ENCODE measurements around the gene GRN.
"Not testable (repeated sequence)": the region's sequence is repeated elsewhere in the genome, so short reads cannot be mapped to it uniquely, and the experiment has no call there.

GRN gene

DNA sequence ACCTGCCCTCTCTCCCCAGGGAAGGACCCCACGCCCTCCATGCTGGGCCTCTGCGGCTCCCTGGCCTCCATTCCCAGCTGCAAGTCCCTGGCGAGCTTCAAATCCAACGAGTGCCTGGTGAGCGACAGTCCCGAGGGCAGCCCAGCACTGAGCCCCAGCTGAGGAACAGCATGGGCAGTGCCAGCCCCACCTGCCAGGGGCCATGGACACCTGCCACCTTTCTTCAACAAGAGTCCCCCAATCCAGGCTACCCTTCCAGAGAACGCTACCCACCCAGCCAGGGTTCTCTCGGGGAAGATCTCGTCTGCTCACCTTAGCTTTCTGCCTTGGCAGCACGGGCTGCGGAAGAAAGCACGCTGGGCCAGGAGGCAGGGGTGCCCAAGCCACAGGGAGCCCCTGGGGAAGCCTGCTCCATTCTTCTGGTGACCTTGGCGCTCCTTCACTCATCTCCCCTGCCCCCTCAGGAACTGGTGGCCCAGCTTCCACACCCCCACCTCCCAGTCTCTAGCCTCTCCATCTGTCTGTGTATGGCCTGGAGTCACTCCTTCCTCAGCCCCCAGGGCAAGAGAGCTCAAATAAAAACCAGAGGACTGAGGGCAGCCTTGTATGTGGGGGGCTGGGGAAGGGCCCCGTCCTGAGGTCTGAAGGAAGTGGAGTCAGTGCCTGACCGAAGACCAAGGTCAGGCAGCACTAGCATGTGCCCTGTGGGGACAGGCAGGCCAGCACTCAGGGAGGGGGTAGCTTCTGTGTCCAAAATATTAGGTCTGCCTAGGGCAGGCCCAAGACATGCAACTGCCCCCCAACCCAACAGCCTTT, 26.8 kb upstream of the GRN start:
- Histone ChIP-seq H3K4me3 (no peak overlapping the region), H3K27ac (no peak overlapping the region)

DNA sequence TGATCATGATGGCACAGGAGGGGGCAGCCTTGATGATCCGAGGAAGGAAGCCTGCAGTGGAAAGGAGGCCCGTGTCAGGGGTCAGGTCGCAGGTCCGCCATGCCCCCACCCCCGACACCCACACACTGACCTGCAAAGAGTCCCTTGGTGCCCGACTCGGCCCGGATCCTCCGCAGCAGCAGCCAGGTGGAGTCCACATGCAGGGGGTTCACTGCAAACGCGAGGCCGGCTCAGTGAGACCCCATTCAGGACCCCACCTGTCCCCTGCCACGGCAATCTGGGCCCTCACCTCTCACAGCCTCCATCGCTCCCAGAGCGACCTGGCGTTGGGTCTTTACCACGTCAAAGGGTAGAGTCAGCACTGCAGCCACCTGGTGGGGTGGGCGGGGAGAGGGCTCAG, 25.0 kb upstream of the GRN start:
- no peak overlapping the region for H3K4me3 ChIP-seq
- no peak overlapping the region for H3K27ac ChIP-seq

DNA sequence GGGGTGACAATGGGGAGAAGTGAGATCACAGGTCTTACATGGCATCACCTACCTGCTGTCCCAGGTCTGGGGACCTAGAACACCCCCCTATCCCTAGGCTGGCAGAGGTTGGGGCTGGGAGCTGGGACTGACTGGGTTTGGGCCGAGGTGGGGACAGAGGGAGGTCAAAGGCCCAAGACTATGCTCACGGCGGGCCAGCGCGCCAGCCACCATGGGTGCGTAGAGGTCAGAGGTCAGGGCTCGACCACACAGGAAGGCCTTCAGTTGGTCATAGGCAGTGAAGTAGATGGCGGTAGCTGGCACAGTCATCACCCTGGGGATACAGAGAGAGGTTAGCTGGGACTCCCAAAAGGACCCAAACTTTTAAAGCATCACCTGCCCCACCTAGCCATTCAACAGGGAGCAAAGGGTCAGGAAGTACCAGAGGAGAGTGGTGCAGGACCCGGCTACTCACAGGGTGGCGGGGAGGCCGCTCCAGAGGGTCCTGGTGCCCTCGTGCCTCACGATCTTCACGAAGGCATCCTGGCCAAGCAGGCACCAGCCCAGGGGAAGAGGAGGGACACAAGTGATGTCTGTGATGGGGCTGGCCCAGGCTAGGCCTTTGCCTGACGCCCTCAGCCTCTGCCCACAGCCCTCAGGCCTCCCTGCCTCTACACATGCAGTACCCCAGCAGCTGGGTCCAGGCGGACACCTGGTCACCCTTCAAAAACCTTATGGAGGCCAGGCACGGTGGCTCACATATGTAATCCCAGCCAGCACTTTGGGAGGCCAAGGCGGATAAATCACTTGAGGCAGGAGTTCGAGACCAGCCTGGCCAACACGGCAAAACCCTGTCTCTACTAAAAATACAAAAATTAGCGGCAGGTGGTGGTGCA, 23.6 kb upstream of the GRN start:
- no peak overlapping the region for H3K4me3 ChIP-seq
- H3K27ac ChIP-seq = no peak overlapping the region

DNA sequence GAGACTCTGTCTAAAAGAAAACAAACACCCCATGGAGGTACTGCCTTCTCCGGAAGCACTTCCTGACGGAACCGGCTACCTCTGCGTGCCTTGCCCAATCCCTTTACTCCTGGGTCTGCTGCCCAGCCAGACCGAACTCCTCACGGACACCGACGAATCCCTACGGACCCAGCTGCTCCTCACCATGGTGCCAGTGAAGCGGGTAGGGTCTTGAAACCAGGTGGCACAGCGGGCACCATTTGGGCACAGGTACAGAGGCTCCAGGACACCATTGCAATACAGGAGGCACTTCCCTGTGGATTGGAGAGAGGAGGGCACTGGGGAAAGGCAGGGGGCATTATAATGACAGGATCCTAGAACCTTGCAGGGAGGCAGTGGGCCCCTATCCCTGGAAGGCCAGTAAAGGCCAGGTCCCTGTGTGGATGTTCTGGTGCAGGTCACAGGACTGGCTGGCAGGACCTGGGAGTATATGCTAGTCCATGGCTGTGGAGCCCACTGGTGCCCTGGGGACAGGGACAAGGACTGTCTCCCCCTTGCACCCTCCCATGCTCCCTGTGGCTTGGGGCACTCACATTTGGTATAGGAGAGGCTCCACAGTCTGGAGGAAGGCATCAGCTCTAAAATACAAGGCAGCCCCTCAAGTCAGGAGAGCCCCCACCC, 22.7 kb upstream of the GRN start:
- Histone ChIP-seq H3K27ac (no peak overlapping the region), H3K4me3 (no peak overlapping the region)

DNA sequence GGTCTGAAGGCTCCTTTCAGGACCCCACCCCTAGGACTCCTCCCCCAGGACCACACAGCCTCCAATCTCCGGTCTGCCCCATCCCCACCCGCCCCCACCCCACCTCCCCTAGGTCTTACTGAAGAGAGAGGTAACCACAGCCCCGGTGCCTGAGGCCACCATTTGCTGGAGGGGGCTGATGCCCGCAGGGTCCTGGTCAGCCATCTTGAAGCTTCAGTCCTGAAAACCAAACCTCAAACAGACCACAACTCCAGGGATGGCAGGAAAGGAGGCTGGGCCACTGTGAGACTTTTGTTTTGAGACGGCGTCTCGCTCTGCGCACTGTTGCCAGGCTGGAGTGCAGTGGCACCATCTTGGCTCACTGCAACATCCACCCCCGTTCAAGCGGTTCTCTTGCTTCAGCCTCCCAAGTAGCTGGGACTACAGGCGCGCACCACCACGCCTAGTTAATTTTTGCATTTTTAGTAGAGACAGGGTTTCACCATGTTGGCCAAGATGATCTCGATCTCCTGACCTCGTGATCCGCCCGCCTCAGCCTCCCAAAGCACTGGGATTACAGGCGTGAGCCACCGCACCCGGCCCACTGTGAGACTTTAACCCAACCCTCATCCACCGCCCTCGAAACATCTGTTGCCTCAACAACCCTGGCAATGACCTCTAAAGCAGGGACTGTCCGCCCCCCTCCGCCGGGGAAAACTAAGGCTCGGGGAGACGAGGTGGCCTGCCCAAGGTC, 21.6 kb upstream of the GRN start:
- Histone ChIP-seq H3K4me3 (peak overlapping the region; percentile 89 to 97 (median 92)), H3K27ac (peak overlapping the region in 19 of 21 experiments; percentile 62 to 96 (median 89))

DNA sequence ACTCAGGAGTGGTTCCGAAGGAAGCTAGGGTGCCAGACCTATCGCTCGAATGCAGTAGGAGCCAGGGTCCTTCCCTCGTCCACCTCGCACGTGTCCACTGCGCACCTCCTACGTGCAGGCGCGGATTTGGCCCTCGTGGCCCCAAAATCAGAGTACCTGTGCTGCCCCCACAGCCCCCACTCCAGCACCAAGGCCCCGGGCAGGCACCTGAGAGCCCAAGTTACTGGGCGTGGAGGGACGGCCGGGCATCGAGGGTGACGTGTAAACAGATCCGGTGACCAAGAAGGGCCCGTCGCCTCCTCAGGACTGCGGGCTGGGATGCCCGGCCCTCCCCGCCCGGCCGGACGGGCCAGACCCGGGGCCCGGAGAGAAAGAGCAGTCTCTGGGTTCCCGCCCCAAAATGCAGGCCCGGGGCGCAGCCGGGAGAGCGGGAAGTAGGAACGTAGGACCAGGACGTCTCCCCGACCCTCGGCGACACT, 21.0 kb upstream of the GRN start:
- Histone ChIP-seq H3K4me3 (peak overlapping the region; percentile 89 to 97 (median 92)), H3K27ac (peak overlapping the region; percentile 62 to 96 (median 89))

DNA sequence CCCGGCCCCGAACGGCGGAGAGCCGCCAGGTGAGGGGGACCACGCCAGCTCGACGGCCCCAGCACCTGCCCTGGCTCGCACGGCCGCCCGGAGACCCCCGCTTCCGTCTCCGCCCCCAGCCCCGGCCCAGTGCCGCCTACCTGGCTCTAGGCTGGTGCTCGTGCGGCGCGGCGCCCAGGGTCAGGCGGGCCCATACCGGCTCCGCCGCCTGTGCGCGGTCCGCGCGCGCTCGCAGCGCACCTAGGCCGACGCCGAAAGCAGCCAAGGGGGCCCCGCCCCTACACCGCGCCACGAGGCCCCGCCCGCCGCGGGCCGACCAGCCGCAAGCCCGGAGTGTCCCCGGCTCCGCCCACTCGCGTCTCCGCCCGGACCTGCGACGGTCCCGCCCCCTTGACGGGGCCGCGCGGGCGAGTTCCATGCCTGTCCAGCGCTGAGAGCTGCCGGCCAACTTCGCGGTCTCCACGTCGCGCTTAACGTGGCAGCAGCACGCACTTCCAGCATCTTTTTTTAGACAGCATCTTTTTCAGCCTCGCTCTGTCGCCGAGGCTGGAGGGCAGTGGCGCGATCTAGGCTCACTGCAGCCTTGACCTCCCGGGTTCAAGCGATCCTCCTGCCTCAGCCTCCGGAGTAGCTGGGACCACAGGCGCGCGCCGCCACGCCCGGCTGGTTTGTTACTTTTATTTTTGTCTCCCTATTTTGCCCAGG, 20.4 kb upstream of the GRN start, which contains the start of gene SLC25A39:
TSS of gene SLC25A39 (minus strand) at position 253 of the 705 bp plus-strand sequence. CDS start 1,261 bp downstream, outside the sequence.
- peak within 1 kb of the TSS; percentile 71 to 96 (median 89) for H3K27ac ChIP-seq
- H3K4me3 ChIP-seq = peak within 1 kb of the TSS; percentile 89 to 97 (median 92)

DNA sequence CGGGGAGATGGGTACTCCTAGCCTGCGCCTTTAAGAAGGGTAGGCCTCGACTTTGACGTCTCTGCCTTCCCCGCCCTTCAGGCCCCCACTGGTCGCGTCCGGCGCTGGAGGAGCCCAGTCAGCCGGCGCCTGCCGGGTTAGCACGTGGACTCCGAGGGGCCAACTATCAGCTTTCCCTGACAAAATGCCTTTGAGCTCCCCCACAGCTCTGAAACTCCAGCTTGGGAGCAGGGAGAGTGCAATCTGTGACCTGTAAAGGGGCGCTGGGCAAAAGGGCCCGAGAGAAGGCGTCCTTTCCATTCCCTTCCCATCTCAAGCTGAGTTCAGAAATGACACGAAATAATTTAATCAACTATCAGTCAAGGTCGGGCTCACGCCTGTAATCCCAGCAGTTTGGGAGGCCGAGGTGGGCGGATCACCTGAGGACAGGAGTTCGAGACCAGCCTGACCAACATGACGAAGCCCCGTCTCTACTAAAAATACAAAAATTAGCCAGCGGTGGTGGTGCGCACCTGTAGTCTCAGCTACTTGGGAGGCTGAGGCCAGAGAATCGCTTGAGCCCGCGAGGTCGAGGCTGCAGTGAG, 18.1 kb upstream of the GRN start:
- H3K4me3 ChIP-seq = peak overlapping the region in 6 of 7 experiments; percentile 89 to 97 (median 92)
- peak overlapping the region in 12 of 21 experiments; percentile 84 to 93 (median 88) for H3K27ac ChIP-seq

DNA sequence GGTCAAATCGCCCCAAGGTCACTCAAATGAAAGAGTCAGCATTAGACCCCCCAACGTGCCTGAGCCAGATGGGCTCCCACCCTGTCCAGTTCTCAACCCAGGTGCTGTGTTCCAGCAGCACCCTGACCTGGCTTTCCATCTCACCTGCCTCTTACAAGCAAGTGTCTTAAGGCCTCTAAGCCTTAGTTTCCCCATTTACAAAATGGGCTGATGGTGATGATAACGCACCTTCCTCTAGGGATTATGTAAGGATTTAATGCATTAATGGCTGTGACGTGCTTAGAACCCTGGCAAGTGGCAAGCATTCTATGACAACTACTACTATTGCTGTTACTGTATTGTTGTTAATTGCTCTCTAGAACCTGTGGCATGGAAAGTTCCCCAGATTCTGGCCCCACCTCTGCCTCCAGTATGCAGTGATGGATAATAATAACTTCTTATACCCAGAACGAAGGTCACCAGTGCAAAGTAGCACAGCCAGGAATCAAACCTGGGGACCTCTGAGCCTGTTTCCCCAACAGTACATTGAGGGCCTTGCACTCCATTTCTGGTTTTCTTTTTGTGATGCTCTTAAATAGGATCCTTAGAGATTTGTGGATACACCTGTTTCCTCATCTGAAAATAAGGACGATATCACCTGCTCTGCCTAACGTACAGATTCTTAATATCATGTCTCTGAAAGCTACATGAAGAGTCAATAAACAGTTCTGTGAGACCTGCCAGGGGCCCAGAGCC, 17.2 kb upstream of the GRN start:
- Histone ChIP-seq H3K4me3 (no peak overlapping the region), H3K27ac (no peak overlapping the region)

DNA sequence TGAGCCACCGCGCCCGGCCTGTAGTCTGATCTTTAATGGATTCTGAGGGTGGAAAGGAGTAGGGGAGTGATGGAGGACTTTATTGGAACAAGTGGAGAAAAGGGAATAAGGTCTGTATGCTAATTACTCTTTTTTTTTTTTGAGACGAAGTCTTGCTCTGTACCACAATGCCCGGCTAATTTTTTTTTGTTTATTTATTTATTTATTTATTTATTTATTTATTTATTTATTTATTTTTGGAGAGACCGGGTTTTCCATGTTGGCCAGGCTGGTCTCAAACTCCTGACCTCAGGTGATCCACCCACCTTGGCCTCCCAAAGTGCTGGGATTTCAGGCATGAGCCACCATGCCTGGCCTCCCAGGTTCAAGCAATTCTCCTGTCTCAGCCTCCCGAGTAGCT, 15.6 kb upstream of the GRN start:
- not testable (repeated sequence) for H3K4me3 ChIP-seq, H3K27ac ChIP-seq

DNA sequence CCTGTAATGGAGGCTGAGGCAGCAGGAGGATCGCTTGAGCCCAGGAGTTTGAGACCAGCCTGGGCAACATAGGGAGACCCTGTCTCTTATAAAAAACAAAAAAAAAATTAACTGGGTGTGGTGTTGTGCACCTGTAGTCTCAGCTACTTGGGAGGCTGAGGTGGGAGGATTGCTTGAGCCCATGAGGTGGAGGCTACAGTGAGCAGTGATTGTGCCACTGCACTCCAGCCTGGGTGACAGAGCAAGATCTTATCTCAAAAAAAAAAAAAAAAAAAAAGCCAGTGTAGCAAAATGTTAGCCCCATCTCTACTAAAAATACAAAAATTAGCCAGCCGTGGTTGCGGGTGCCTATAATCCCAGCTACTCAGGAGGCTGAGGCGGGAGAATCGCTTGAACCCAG, 14.8 kb upstream of the GRN start:
- not testable (repeated sequence) for H3K4me3 ChIP-seq

DNA sequence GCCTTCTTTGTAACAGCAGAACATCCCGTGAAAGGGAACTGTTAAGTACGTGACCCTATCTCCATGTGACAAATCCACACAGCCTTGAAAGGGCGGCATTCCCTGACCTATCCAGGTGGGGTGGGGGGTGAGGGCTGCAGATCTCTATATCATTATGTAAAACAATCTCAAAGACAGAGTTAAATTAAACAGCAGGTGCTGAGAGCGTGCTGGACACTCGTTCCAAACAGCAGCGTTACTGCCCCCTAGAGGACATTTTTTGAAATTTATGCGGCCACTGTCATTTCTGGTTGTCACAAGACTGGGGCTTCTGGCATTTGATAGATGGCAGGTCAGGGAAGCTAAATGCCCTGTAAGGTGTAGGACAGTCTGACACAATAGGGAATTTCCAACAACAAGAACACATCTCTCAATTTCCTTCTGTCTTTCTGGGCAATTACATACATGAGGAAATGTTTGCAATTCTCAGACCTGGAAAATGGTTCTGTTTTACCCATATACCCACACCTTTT, 13.8 kb upstream of the GRN start:
- Histone ChIP-seq H3K4me3 (no peak overlapping the region), H3K27ac (peak overlapping the region in 1 of 21 experiments; percentile 21)

More for the DNA sequence above, 14.8 kb upstream of the GRN start:
- H3K27ac ChIP-seq = not testable (repeated sequence)

DNA sequence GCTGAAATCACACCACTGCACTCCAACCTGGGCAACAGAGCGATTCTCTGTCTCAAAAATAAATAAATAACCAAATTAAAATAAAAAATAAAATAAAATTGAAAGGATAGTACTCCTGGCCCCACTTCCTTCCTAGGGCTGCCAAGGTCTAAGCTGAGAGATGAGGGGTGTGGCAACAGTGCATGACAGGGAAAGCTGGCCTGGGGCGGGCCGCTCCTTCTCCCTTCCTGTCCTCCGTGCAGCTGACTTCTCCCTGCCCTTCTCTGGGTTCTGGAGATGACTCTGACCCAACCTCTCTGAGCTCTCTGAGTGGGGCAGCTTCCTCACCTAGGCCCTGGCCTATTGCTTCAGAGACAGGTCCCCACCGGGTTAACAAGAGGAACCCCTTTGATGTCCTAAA, 11.7 kb upstream of the GRN start:
- H3K4me3 ChIP-seq = no peak overlapping the region
- H3K27ac ChIP-seq = peak overlapping the region in 1 of 21 experiments; percentile 21

DNA sequence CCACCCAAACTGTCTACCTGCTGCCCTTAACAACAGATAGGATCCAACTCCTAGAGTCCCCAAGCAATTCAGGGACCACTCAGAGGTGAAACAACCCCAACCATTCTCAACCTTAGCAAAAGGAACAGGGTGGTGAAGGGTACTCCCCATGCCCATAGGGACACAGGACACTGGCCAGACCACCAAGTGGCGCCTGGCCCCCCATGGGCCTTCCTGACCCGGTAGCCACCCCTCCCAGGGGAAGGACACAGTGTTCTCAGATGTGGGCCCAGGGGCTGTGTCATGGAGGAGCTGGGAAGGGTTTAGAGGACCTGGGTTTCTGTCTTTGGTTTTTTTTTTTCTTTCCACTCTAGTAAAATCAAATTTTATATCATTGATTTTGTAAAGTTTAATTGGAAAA, 10.8 kb upstream of the GRN start:
- Histone ChIP-seq H3K4me3 (no peak overlapping the region), H3K27ac (peak overlapping the region in 5 of 21 experiments; percentile 21 to 41 (median 24))

DNA sequence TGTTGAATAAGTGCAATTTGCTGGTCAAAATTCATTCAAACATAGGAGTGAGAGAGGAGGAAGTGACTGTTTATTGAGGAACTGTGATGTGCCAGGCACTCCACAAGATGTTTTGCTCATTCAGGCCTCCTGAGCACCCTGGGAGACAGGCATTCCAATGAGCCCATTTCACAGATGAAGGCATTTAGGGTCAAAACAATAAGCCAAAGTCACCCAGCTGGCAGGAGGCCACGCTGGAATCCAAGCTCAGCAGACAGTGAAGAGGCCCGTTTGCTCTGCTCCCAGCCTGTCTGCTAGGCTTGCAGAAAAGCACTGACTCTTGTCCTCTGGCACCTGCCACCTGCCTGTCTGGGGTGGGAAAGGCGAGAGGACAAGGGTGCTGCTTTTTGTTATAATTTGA, 10.4 kb upstream of the GRN start:
- peak overlapping the region in 2 of 21 experiments; percentile 24 to 27 for H3K27ac ChIP-seq
- no peak overlapping the region for H3K4me3 ChIP-seq

DNA sequence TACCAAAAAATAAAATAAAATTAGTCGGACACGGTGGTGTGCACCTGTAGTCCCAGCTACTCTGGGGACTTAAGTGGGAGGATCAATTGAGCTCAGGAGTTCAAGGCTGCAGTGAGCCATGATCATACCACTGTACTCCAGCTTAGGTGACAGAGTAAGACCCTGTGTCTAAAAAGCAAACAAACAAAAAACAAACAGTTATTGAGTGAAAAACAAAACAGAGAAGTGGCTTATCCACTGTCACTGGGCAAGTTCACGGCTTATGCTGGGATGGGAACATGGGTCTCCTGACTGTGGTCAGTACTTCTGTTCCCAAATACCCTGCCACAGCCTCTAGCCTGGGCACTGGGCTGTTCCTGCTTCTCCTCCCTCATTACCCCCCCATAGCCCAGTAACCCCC, 9.5 kb upstream of the GRN start:
- Histone ChIP-seq H3K27ac (peak overlapping the region in 1 of 21 experiments; percentile 14), H3K4me3 (no peak overlapping the region)

DNA sequence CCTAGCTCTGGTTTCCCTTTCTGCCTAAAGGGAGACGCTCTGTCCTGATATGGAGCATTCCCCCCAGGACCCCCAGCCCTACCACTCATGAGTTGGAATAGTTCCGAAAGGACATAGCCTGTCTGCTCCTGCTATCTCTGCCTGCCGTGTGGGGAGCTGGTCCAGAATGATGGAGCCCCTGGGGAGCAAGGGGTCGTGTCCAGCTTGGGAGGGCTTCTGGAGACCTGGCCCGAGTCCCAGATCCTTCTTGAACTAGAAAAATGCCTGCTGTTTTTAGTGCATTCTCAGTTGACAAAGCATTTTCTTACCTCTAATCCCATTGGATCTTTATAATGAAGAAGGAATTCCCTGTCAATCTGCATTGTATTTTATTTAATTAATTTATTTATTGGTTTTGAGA, 9.1 kb upstream of the GRN start:
- Histone ChIP-seq H3K27ac (no peak overlapping the region), H3K4me3 (no peak overlapping the region)

Data from skin epidermis (tissue), 12 donors.